Brain pericyte (primary cell): ENCODE data around the gene TTC4.

Source experiments
- DNase-seq: peaks from one replicate; pipeline ENCODE4 v3.0.0-alpha.2; 2012; ENCODE audit warnings: low read depth, low spot score

Gene TTC4

DNA sequence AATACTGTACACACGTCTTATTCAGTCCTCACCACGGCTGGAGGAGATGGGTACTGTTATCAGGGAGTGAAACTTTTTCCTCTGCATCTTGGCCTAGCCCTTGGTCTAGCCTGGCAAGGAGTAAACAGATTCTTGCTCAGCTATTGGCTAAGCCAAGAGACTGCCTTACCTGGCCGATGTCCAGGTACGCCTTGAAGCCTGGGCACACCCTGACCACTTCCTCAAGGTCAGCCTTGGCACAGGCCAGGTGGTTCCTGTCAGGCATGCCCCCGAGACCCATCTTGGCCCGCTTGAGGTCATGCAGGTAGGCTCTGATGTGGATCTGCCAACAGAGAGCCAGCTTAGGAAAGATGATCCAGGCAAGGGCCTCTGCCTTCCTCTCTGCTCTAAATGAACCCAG lies 66.5 kb downstream of the TTC4 start:
- DNase-seq, result no peak

DNA sequence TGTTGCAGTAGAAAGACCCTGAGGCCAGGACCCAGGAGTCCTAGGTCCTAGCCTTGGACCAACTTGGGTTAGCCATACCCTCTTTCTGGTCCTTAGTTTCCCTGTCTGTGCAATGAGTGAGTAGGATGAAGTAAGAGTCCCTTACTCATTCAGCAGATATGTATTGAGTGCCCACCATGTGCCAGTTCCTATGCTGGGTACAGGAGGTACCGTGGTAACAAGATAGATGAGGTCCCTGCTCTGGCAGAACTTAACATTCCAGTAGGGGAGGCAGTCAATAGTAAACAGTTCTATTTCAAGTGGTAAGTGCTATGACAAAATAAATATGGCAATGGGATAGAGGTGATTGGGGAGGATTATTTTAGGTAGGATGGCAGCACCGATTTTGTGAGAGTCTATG lies 66.9 kb downstream of the TTC4 start:
- DNase-seq, result no peak

DNA sequence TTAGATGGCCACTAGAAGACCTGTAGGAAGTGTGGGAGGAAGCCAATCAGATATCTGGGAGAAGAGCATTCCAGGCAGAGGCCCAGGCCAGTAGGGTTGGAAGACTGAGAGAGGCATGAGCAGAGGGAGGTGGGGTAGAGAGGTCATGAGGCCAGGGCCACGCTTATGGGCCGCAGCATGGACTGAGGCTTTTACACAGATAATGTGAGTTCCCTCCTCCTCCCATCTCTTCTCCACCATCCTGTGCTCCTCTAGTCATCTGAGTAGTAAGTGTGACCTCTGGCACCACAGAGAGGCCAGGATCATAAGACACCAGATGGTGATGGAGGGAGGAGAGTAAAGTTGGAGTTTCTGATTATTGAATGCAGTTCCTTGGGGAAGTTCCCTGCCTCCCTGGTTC lies 68.4 kb downstream of the TTC4 start:
- no peak for DNase-seq

DNA sequence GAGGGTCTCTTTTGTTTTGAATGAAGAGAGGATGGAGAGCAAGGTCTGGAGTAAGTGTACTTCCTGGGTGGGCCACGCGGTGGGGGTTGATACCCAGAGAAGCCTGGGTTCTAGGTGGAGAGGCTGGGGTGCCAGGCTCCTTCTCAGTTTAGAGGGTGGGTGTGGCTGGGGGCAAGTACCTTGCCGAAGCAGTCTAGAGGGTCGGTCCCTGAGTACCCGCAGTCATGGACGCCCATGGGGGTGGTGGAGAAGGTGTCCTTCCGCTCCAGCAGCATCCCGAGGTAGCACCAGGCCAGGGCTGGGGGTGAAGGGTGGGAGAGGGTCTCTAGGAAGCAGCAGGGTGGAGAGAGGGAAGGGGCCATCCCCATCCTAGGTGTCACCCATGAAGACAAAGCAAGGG lies 71.1 kb downstream of the TTC4 start:
- DNase-seq, result no peak

DNA sequence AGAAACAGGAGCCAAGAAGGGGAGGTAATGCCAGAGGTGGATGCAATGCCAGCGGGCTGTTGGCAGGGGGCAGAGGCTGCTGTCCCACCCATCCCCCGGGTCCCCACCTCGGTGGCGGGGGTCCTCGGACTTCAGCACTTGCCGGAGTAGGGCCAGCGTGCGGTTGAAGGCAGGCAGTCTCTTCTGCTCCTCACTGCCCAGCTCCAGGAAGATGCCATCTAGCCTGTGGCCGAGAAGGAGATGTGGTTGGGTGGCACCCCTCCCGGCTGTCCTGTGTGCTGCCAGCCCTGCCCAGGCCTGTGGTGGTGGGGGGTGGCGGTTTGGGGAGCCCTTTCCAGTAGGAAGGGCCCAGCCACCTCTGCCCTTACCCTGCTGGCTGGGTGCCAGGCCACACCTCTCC lies 71.9 kb downstream of the TTC4 start:
- no peak for DNase-seq

DNA sequence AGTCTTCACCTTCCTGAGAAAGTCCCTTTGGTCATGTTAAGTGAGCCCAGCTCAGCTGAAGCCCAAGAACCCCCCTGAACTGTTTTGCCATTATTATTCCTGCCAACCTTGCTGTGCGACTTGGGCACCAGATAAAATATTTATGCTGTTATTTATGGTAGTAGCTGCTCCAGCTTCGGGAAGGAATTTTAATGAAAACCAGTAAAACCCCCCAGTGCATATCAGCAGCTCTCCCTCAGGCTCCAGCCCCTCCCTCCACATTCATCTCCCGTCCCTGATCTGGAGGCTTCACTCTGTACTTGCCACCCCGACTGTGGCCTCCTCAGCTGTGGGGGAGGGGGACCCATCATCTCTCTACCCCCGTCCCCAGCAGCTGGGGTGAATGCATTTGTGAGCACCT lies 72.8 kb downstream of the TTC4 start:
- DNase-seq, result no peak

DNA sequence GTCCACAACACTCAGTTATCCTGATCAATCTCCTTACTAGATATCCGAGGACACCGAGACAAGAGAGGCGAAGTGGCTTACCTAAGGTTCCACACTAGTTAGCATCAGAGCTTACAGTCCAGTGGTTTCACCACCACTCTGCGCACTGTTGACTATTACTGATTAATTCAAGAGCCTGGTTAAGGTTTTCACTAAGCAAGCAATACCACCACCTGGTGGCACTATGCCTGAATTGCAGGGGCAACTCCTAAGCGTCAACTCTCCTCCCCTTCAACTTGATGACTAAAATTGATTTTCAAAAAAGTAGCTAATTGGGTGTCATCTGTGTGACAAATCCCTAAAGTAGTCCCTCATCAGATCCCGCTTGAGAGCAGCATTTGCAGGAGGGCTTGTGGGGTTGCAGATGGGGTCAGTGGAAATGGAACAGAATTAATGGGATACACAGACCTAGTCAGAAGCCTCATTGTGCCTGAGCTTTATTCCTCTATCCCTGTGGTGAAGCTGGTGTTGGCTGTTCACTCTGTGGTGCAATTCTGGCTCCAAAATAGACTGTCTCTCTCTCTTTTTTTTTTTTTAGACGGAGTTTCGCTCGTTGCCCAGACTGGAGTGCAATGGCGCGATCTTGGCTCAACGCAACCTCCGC lies 76.3 kb downstream of the TTC4 start:
- DNase-seq, result no peak
